Osteoblast (primary cell): Measurements from ENCODE around the gene PTPRD. TPM values are rescaled to one million over a fixed set of nuclear protein-coding genes. Genes with fewer than 3 reads are reported as not detected.

Experiments used
- DNase-seq: peaks from one replicate; pipeline ENCODE4 v3.0.0; 2011; ENCODE audit warnings: low spot score, mixed read lengths; ENCODE audit not compliant: insufficient read length; ENCODE audit errors: missing footprints
- H2AFZ ChIP-seq: 2 replicates; pipeline ENCODE4 v1.6.0; 2011; ENCODE audit warnings: mild to moderate bottlenecking, low read length
- H3K27ac ChIP-seq: 2 replicates; pipeline ENCODE4 v1.5.1; 2011; ENCODE audit warnings: mild to moderate bottlenecking, low read depth, low read length, moderate library complexity
- H3K27me3 ChIP-seq: 2 replicates; pipeline ENCODE4 v1.6.0; 2012; ENCODE audit warnings: mild to moderate bottlenecking, control low read depth, inconsistent platforms, low read length, moderate library complexity; ENCODE audit not compliant: insufficient read depth
- H3K36me3 ChIP-seq: 2 replicates; pipeline ENCODE4 v1.5.1; 2011; ENCODE audit warnings: mild to moderate bottlenecking, low read length, control low read depth, moderate library complexity; ENCODE audit not compliant: insufficient read depth
- H3K4me1 ChIP-seq: 2 replicates; pipeline ENCODE4 v1.5.1; 2011; ENCODE audit warnings: mild to moderate bottlenecking, low read length, control low read depth, moderate library complexity; ENCODE audit not compliant: insufficient read depth
- H3K4me2 ChIP-seq: 2 replicates; pipeline ENCODE4 v1.6.0; 2011; ENCODE audit warnings: mild to moderate bottlenecking, low read length; ENCODE audit not compliant: insufficient read depth
- H3K4me3 ChIP-seq: fragments of 200-600 bp; sonication (generic); 3 replicates; pipeline ENCODE4 v1.5.1; 2012; ENCODE audit warnings: mild to moderate bottlenecking, low read length, inconsistent platforms; ENCODE audit not compliant: insufficient read depth
- H3K79me2 ChIP-seq: 2 replicates; pipeline ENCODE4 v1.6.0; 2012; ENCODE audit warnings: mild to moderate bottlenecking, low read length, control low read depth, inconsistent platforms; ENCODE audit not compliant: insufficient read depth
- H3K9me3 ChIP-seq: 2 replicates; pipeline ENCODE4 v1.5.1; 2011; ENCODE audit warnings: low read depth, low read length, control low read depth
- H4K20me1 ChIP-seq: 2 replicates; pipeline ENCODE4 v1.6.0; 2012; ENCODE audit warnings: mild to moderate bottlenecking, low read length, control low read depth; ENCODE audit not compliant: insufficient read depth
- CTCF ChIP-seq: IDR thresholded peaks from 2 replicates; pipeline ENCODE4 v1.5.1; 2011; ENCODE audit warnings: mild to moderate bottlenecking, low read depth, low read length, moderate library complexity; ENCODE audit errors: extremely low read depth
- total RNA-seq: library from RNA; depleted of rRNA; stranded (reverse); fragments of >200 nt; gene quantifications from 2 replicates; pipeline ENCODE4 v1.2.3, GENCODE V29; 2012

The PTPRD gene
- total RNA-seq, 1 donor = 23.9 TPM

DNA sequence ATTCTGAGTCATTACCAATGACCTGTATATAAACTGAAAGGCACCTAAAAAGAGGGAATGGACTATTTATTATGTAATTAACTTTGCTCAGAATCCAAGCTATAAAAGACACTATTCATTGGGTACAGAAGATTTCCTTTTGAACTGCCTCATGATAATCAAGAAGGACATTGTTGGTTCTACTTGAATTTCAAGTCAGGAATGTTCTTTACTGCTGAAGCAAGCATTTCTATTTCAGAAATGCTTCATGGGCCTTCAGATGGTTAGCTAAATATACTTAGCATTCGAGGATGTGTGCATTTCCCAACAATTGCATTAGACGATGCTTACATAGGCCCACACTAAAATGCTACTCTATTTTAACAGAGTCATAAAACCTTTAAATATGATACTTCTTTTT is 2155.0 kb downstream of the PTPRD start:
- H2AFZ ChIP-seq = no peak overlapping the region
- no peaks in the 10 kb centered on the region for H3K9me3 ChIP-seq
- no peaks in the 10 kb centered on the region for H4K20me1 ChIP-seq
- H3K79me2 ChIP-seq = no peaks in the 10 kb centered on the region
- no peak overlapping the region for H3K4me2 ChIP-seq
- H3K27me3 ChIP-seq = no peaks in the 10 kb centered on the region
- no peaks in the 10 kb centered on the region for H3K36me3 ChIP-seq
- TF ChIP-seq CTCF = no peak
- H3K27ac ChIP-seq = no peak overlapping the region
- no peak for DNase-seq
- H3K4me1 ChIP-seq = no peaks in the 10 kb centered on the region
- H3K4me3 ChIP-seq = no peak overlapping the region

DNA sequence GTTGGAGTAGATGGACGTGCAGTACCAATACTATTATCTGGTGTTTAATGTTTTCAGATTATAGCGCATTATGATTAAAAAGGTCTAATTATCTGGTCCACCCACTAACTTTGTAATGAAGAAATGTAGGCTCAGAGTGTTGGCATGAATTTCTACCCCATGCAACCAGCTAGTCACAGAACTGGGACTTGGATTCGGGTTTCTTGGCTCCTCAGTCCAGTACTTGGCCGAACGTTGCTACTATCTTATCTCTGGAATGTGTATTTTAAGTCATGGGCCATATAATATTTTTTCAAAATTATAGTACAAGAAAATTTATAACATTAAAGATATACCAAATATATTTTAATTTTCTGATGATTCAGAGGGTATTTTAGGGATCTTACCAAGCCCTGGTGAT is 2155.7 kb downstream of the PTPRD start:
- Histone ChIP-seq H3K4me1 (no peaks in the 10 kb centered on the region), H3K36me3 (no peaks in the 10 kb centered on the region), H3K9me3 (no peaks in the 10 kb centered on the region), H2AFZ (no peak overlapping the region), H3K27ac (no peak overlapping the region), H4K20me1 (no peaks in the 10 kb centered on the region), H3K27me3 (no peaks in the 10 kb centered on the region), H3K79me2 (no peaks in the 10 kb centered on the region), H3K4me3 (no peak overlapping the region), H3K4me2 (no peak overlapping the region)
- no peak for TF ChIP-seq CTCF
- no peak for DNase-seq

- H3K9me3 ChIP-seq = no peaks in the 10 kb centered on the region
- no peak for DNase-seq
- H3K27ac ChIP-seq = no peak overlapping the region
- no peaks in the 10 kb centered on the region for H3K79me2 ChIP-seq
- TF ChIP-seq CTCF = no peak
- H2AFZ ChIP-seq = no peak overlapping the region
- H3K4me2 ChIP-seq = no peak overlapping the region
- H3K4me1 ChIP-seq = no peaks in the 10 kb centered on the region
- H3K4me3 ChIP-seq = no peak overlapping the region
- no peaks in the 10 kb centered on the region for H4K20me1 ChIP-seq
- H3K27me3 ChIP-seq = no peaks in the 10 kb centered on the region
- no peaks in the 10 kb centered on the region for H3K36me3 ChIP-seq
These were observed 2156.5 kb downstream of the PTPRD start for GRCh38 chr9:8456344-8456743.

GRCh38 chr9:8450810-8451545 is 2161.8 kb downstream of the PTPRD start:
- Histone ChIP-seq H3K4me2 (no peak overlapping the region), H3K27me3 (no peaks in the 10 kb centered on the region), H2AFZ (no peak overlapping the region), H3K9me3 (no peaks in the 10 kb centered on the region), H3K27ac (no peak overlapping the region), H3K4me3 (no peak overlapping the region), H4K20me1 (no peaks in the 10 kb centered on the region), H3K79me2 (no peaks in the 10 kb centered on the region), H3K36me3 (no peaks in the 10 kb centered on the region), H3K4me1 (no peaks in the 10 kb centered on the region)
- no peak for TF ChIP-seq CTCF
- no peak for DNase-seq
